IMR-90 (cell line): Measurements from ENCODE around the gene LBH. TPM values are rescaled to one million over a fixed set of nuclear protein-coding genes. Genes with fewer than 3 reads are reported as not detected.

Experiments used
- ATAC-seq: fragments of 200-7000 bp; cut with Tn5 transposase; 2 replicates; pipeline ENCODE4 v1.9.1; 2020; ENCODE audit warnings: low read depth, mild to moderate bottlenecking, moderate library complexity
- BruUV-seq: library from RNA; stranded (reverse); fragments of 400-500 nt; replicated peaks from 2 replicates; lab custom pipeline; 2021; lab: Mats Ljungman, UMichigan
- CTCF ChIA-PET: fragments of 300-600 bp; formaldehyde crosslinking; extraction: SDS; loops from one replicate; lab custom pipeline; 2021; ENCODE audit warnings: antibody characterized with exemption; lab: Yijun Ruan, JAX
- POLR2A ChIA-PET: fragments of 300-600 bp; sonication (Branson Sonifier 250); formaldehyde crosslinking; loops from one replicate; lab custom pipeline; 2022; ENCODE audit warnings: antibody characterized with exemption; ENCODE audit not compliant: unreplicated experiment; lab: Charles Lee
- DNase-seq: peaks from one replicate; pipeline ENCODE4 v3.0.0; 2013
- H2AFZ ChIP-seq: replicated peaks from 2 replicates; pipeline ENCODE3; 2013; ENCODE audit warnings: low read length, mild to moderate bottlenecking; ENCODE audit not compliant: poor library complexity
- H2AK5ac ChIP-seq: 2 replicates; pipeline ENCODE4 v1.6.1; 2013; ENCODE audit warnings: low read depth, low read length, inconsistent platforms
- H2AK9ac ChIP-seq: replicated peaks from 2 replicates; pipeline ENCODE3; 2013; ENCODE audit warnings: mild to moderate bottlenecking, low read depth, low read length, moderate library complexity; ENCODE audit not compliant: poor library complexity
- H2BK120ac ChIP-seq: 2 replicates; pipeline ENCODE4 v1.6.1; 2013; ENCODE audit warnings: low read depth, low read length, inconsistent platforms
- H2BK15ac ChIP-seq: 3 replicates; pipeline ENCODE4 v1.6.1; 2013; ENCODE audit warnings: low read depth, low read length, inconsistent platforms
- H2BK20ac ChIP-seq: 2 replicates; pipeline ENCODE4 v1.6.1; 2013; ENCODE audit warnings: low read depth, mild to moderate bottlenecking, inconsistent platforms, low read length, moderate library complexity
- H2BK5ac ChIP-seq: 2 replicates; pipeline ENCODE4 v1.6.1; 2013; ENCODE audit warnings: mild to moderate bottlenecking, low read depth, low read length, inconsistent platforms; ENCODE audit not compliant: poor library complexity, severe bottlenecking
- H3K14ac ChIP-seq: replicated peaks from 2 replicates; pipeline ENCODE4 v1.6.1; 2013; ENCODE audit warnings: low read depth, low read length, inconsistent platforms
- H3K18ac ChIP-seq: 2 replicates; pipeline ENCODE4 v1.6.1; 2013; ENCODE audit warnings: low read depth, low read length, control low read depth
- H3K23ac ChIP-seq: 2 replicates; pipeline ENCODE4 v1.6.1; 2013; ENCODE audit warnings: low read depth, low read length, inconsistent platforms
- H3K27ac ChIP-seq: 2 replicates; pipeline ENCODE4 v1.5.1; 2013; ENCODE audit warnings: mild to moderate bottlenecking, control low read depth, low read length; ENCODE audit not compliant: insufficient read depth
- H3K27me3 ChIP-seq: 2 replicates; pipeline ENCODE4 v1.6.1; 2013; ENCODE audit warnings: low read length; ENCODE audit not compliant: control insufficient read depth, insufficient read depth
- H3K36me3 ChIP-seq: 2 replicates; pipeline ENCODE4 v1.6.1; 2013; ENCODE audit warnings: low read length, mixed read lengths; ENCODE audit not compliant: control insufficient read depth, insufficient read depth
- H3K4ac ChIP-seq: 2 replicates; pipeline ENCODE4 v1.6.1; 2013; ENCODE audit warnings: low read depth, low read length, inconsistent platforms
- H3K4me1 ChIP-seq: 2 replicates; pipeline ENCODE4 v1.6.1; 2013; ENCODE audit warnings: low read length, mixed read lengths; ENCODE audit not compliant: control insufficient read depth, insufficient read depth
- H3K4me2 ChIP-seq: 2 replicates; pipeline ENCODE4 v1.6.1; 2013; ENCODE audit warnings: low read depth, mild to moderate bottlenecking, control low read depth, low read length, moderate library complexity
- H3K4me3 ChIP-seq: 2 replicates; pipeline ENCODE4 v1.5.1; 2013; ENCODE audit warnings: low read depth, mild to moderate bottlenecking, control low read depth, low read length, moderate library complexity; ENCODE audit not compliant: insufficient read depth
- H3K56ac ChIP-seq: 2 replicates; pipeline ENCODE4 v1.6.1; 2013; ENCODE audit warnings: low read length, inconsistent platforms; ENCODE audit not compliant: insufficient read depth; ENCODE audit errors: extremely low read depth
- H3K79me1 ChIP-seq, 2 experiments: 2 replicates each; pipeline ENCODE4 v1.6.1; 2013; ENCODE audit warnings: low read length in 2 of 2, inconsistent platforms in 1 of 2, low read depth in 1 of 2
- H3K9ac ChIP-seq: 2 replicates; pipeline ENCODE4 v1.6.1; 2013; ENCODE audit warnings: low read depth, low read length, control low read depth
- H3K9me1 ChIP-seq: 2 replicates; pipeline ENCODE4 v1.6.1; 2013; ENCODE audit warnings: low read length, inconsistent platforms; ENCODE audit not compliant: insufficient read depth
- H3K9me3 ChIP-seq: 2 replicates; pipeline ENCODE4 v1.6.1; 2013; ENCODE audit warnings: low read length; ENCODE audit not compliant: control insufficient read depth, insufficient read depth
- H4K20me1 ChIP-seq: 2 replicates; pipeline ENCODE4 v1.6.1; 2013; ENCODE audit warnings: low read length, inconsistent platforms; ENCODE audit not compliant: insufficient read depth
- H4K5ac ChIP-seq: 2 replicates; pipeline ENCODE4 v1.6.1; 2013; ENCODE audit warnings: mild to moderate bottlenecking, low read depth, low read length, control low read depth
- H4K8ac ChIP-seq, 2 experiments: 2 replicates each; pipeline ENCODE4 v1.6.1; 2013; ENCODE audit warnings: low read depth in 2 of 2, low read length in 2 of 2, control low read depth in 1 of 2, inconsistent platforms in 1 of 2
- H4K91ac ChIP-seq: 2 replicates; pipeline ENCODE4 v1.6.1; 2013; ENCODE audit warnings: low read depth, low read length, inconsistent platforms; ENCODE audit not compliant: insufficient read depth
- BHLHE40 ChIP-seq: fragments of 150-350 bp; IDR thresholded peaks from 2 replicates; pipeline ENCODE4 v1.6.1; 2016; ENCODE audit warnings: mild to moderate bottlenecking, low read depth, low read length
- CEBPB ChIP-seq: IDR thresholded peaks from 2 replicates; pipeline ENCODE4 v1.6.1; 2012; ENCODE audit warnings: low read depth, low read length, improper control_type of control experiment
- CHD1 ChIP-seq: IDR thresholded peaks from 2 replicates; pipeline ENCODE4 v1.6.1; 2012; ENCODE audit warnings: low read depth, low read length, improper control_type of control experiment
- CTCF ChIP-seq: conservative IDR thresholded peaks from 2 replicates; pipeline ENCODE4 v1.5.1; 2012; ENCODE audit warnings: mild to moderate bottlenecking, low read depth, low read length, improper control_type of control experiment
- ELK1 ChIP-seq: fragments of 150-350 bp; IDR thresholded peaks from 2 replicates; pipeline ENCODE4 v1.6.1; 2016; ENCODE audit warnings: low read depth, mild to moderate bottlenecking, low read length, moderate library complexity, borderline replicate concordance
- FOS ChIP-seq: fragments of 150-350 bp; IDR thresholded peaks from 2 replicates; pipeline ENCODE4 v1.6.1; 2016; ENCODE audit warnings: low read depth, low read length
- MAFK ChIP-seq: IDR thresholded peaks from 2 replicates; pipeline ENCODE4 v1.6.1; 2012; ENCODE audit warnings: low read depth, low read length, improper control_type of control experiment
- MAZ ChIP-seq: IDR thresholded peaks from 2 replicates; pipeline ENCODE4 v1.6.1; 2012; ENCODE audit warnings: low read depth, mild to moderate bottlenecking, low read length, improper control_type of control experiment, moderate library complexity, borderline replicate concordance
- MXI1 ChIP-seq: IDR thresholded peaks from 2 replicates; pipeline ENCODE4 v1.6.1; 2012; ENCODE audit warnings: low read depth, mild to moderate bottlenecking, low read length, moderate library complexity, borderline replicate concordance
- NFE2L2 ChIP-seq: fragments of 150-350 bp; IDR thresholded peaks from 2 replicates; pipeline ENCODE4 v1.6.1; 2016; ENCODE audit warnings: low read depth, mild to moderate bottlenecking, low read length
- POLR2A ChIP-seq: IDR thresholded peaks from 2 replicates; pipeline ENCODE4 v1.6.1; 2012; ENCODE audit warnings: mild to moderate bottlenecking, low read depth, low read length
- RAD21 ChIP-seq: IDR thresholded peaks from 2 replicates; pipeline ENCODE4 v1.6.1; 2012; ENCODE audit warnings: low read length, improper control_type of control experiment
- RCOR1 ChIP-seq: IDR thresholded peaks from 2 replicates; pipeline ENCODE4 v1.6.1; 2012; ENCODE audit warnings: mild to moderate bottlenecking, low read length, improper control_type of control experiment; ENCODE audit not compliant: insufficient replicate concordance
- RFX5 ChIP-seq: IDR thresholded peaks from 2 replicates; pipeline ENCODE4 v1.8.0; 2012; ENCODE audit warnings: low read depth, mild to moderate bottlenecking, low read length, moderate library complexity
- SMC3 ChIP-seq: fragments of 150-350 bp; IDR thresholded peaks from 2 replicates; pipeline ENCODE4 v1.6.1; 2016; ENCODE audit warnings: low read depth, mild to moderate bottlenecking, antibody characterized with exemption, low read length, moderate library complexity
- USF2 ChIP-seq: fragments of 150-350 bp; IDR thresholded peaks from 2 replicates; pipeline ENCODE4 v1.6.1; 2017; ENCODE audit warnings: mild to moderate bottlenecking, antibody characterized with exemption, low read length, low read depth
- dilution Hi-C: fragments of 300-500 bp; cut with HindIII; formaldehyde crosslinking; loops from one replicate; pipeline ENCODE4 v1.14.3; 2018; ENCODE audit warnings: low sequenced_read_pairs; ENCODE audit not compliant: unreplicated experiment
- in situ Hi-C: fragments of 300-500 bp; cut with MboI; formaldehyde crosslinking; loops from 3 replicates; pipeline ENCODE4 v1.14.3; 2019; ENCODE audit warnings: low sequenced_read_pairs, inconsistent platforms, mixed read lengths
- intact Hi-C: fragments of 100-400 bp; cut with micrococcal nuclease; formaldehyde crosslinking; loops from 2 replicates; pipeline ENCODE4 v1.10.0; 2022
- polyA plus RNA-seq, 3 experiments: library from polyadenylated mRNA; depleted of rRNA; stranded (reverse); fragments of >200 nt; gene quantifications; 2 replicates each; pipeline ENCODE4 v1.2.3, GENCODE V29; 2012; ENCODE audit warnings: low replicate concordance in 1 of 3
- total RNA-seq: library from RNA; depleted of rRNA; stranded (reverse); fragments of >200 nt; gene quantifications from 2 replicates; pipeline ENCODE4 v1.2.3, GENCODE V29; 2012

Gene LBH
- total and polyA plus RNA-seq, 2 of the 4 experiments (the other 2 are of a cell fraction), result 158 to 202 TPM

- H2AK5ac ChIP-seq, result no peak overlapping the region
- H3K36me3 ChIP-seq, result no peaks in the 10 kb centered on the region
- in situ Hi-C loops (loop anchor here (25.0 kb wide), 1 partner anchor 646 kb away; no protein-coding TSS in a partner anchor), intact Hi-C loops (no loop called here), dilution Hi-C loops (no loop called here)
- no peaks in the 10 kb centered on the region for H3K79me1 ChIP-seq
- no peak overlapping the region for H3K23ac ChIP-seq
- no peak overlapping the region for H3K4me3 ChIP-seq
- TF ChIP-seq RFX5, result no peak
- TF ChIP-seq NFE2L2, result no peak
- TF ChIP-seq MXI1, result no peak
- TF ChIP-seq BHLHE40, result no peak
- no peak for TF ChIP-seq RAD21
- no peak for TF ChIP-seq ELK1
- TF ChIP-seq RCOR1, result no peak
- TF ChIP-seq FOS, result no peak
- no peak for TF ChIP-seq CHD1
- no peak for TF ChIP-seq CTCF
- no peak for TF ChIP-seq SMC3
- TF ChIP-seq CEBPB, result no peak
- TF ChIP-seq MAZ, result no peak
- no peak for TF ChIP-seq MAFK
- no peak for TF ChIP-seq POLR2A
- no peak for TF ChIP-seq USF2
- no peak overlapping the region for H3K14ac ChIP-seq
- H2AFZ ChIP-seq, result no peak overlapping the region
- H4K5ac ChIP-seq, result no peak overlapping the region
- H4K20me1 ChIP-seq, result no peaks in the 10 kb centered on the region
- ChIA-PET CTCF (interaction anchor here (1.0 to 2.1 kb wide), 2 partner anchors 23 to 495 kb away, joined by 4 to 7 read pairs; no protein-coding TSS in a partner anchor), POLR2A (no interaction called here)
- no peak overlapping the region for H3K4me2 ChIP-seq
- H3K18ac ChIP-seq, result no peak overlapping the region
- H3K27me3 ChIP-seq, result no peaks in the 10 kb centered on the region; the same call in 1 of the 2 replicates
- BruUV-seq, result no TSS peak
- H3K56ac ChIP-seq, result no peak overlapping the region
- H2BK20ac ChIP-seq, result no peak overlapping the region
- ATAC-seq (peak; percentile 68), DNase-seq (peak; percentile 58)
- H3K9me1 ChIP-seq, result no peaks in the 10 kb centered on the region; the same call in 1 of the 2 replicates
- H2BK5ac ChIP-seq, result no peak overlapping the region
- no peak overlapping the region for H4K8ac ChIP-seq
- H3K9ac ChIP-seq, result no peak overlapping the region
- no peaks in the 10 kb centered on the region for H3K4me1 ChIP-seq
- H2AK9ac ChIP-seq, result no peak overlapping the region
- no peak overlapping the region for H3K4ac ChIP-seq
- no peaks in the 10 kb centered on the region for H3K9me3 ChIP-seq
- H2BK120ac ChIP-seq, result no peak overlapping the region
- no peak overlapping the region for H3K27ac ChIP-seq
- H4K91ac ChIP-seq, result no peak overlapping the region
- no peak overlapping the region for H2BK15ac ChIP-seq
Measured at GRCh38 chr2:30216157-30216556, 15.2 kb upstream of the LBH start.
